GM19372 (cell line): ENCODE data around the gene RTKN2.
A peak's percentile ranks its signal among the peaks of the same experiment; 100 is the strongest.

Experiments used
- ATAC-seq: cut with Tn5 transposase; IDR thresholded peaks from one replicate; pipeline ENCODE4 v1.9.1; 2021; ENCODE audit warnings: mild to moderate bottlenecking, low read depth, moderate library complexity; ENCODE audit not compliant: unreplicated experiment

Gene RTKN2

DNA sequence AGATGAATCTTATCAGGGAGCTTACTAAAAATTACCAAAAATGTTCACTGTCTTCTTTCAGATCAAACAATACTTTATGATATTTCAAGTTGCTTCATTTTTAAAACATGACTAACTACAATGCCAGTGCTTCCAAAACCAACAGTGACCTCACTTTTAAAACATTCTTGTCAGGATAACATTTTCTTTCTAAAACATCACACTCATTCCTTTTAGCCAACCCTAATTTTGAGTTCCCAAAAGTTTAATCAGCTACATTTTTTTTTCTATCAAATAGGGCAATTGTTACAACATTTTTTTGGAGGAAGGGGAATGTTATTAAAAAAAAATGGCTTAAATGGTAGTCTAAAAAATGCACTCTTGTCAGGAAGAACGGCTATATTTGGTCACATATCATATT is 37.3 kb downstream of the RTKN2 start:
- ATAC-seq, result no peak

DNA sequence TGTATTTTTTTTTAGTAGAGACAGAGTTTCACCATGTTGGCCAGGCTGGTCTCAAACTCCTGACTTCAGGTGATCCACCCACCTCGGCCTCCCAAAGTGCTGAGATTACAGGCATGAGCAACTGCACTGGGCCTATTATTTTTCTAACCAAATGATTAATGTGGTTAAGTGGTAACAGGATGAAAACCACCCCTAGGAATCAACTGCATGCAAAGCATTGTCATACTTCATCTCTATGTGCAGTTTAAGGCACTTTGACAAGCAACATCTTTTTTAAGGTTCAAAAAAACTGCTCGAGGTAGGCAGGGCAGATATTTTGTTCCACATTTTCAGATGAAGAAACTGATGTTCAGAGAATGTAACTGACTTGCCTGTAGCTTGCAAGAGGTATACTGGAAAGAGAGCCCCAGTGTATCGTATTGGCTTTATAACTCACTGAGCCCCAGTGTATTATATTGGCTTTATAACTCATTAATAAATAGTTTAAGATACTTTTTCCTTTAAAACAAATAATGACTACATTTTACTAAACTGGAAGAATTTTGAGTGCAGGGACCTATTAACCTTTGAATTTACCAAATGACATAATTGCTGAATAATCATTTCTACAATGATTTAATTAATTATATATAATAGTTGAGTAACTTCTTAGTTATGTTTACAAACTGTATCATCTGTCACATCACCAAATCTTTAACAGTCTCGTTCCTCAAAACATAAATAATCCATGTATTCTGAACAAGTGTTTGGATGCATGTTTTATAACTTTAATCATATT is 38.1 kb downstream of the RTKN2 start:
- ATAC-seq, result no peak

DNA sequence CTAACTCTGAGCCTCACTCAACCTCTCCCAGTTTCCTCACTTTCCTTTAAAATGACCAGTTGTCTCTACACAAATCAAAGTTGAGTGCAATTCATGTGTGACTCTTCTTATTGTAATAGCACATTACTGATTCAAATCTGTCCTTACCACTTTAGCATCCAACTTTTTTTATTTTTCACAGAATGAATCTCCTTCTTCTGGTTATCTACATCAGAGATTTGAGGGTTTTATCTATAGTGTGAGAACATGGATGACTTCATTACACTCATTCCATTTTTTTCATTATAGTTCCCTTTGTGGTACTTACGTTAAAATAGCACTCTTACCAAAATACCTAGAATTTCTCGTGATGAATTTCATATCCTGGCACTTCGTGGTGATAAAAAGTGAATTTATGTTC is 43.3 kb downstream of the RTKN2 start:
- ATAC-seq, result no peak

DNA sequence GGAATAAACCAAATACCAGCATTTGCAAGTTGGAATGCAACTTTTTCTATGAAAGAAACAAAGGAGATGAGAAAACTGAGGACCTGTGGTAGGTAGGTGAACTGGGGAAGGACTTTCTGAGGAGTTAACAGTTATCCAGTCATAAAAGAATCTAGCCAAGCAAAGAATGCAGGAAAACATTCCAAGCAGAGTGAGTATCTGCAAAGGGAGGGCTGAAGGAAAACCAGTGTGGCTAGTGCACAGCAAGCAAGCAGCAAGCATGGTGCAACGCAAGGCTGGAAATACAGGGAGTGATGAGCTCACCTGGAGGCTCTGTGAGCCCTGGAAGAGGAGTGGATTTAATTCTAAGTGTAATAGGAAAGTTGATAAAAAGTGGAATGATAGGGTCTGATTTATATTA is 44.0 kb downstream of the RTKN2 start:
- no peak for ATAC-seq

DNA sequence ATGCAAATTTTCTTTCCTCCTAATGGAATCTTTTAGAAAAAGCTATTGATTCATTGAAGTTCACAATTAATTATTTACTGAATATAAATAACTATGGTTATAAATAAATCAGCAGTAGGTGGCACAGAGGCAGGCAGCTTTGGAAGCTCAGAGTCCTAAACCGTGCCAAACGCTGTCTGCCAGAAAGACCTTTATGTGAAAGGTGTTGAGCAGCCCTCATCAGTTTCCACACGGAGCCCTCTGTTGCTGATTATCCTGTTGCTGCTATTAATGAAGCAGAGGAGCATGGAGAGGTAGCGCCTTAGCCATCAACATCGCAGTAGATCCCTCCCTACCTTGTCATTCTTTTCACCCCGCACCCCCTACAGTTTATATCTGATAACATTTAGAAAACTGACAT is 51.0 kb downstream of the RTKN2 start:
- ATAC-seq, result no peak

DNA sequence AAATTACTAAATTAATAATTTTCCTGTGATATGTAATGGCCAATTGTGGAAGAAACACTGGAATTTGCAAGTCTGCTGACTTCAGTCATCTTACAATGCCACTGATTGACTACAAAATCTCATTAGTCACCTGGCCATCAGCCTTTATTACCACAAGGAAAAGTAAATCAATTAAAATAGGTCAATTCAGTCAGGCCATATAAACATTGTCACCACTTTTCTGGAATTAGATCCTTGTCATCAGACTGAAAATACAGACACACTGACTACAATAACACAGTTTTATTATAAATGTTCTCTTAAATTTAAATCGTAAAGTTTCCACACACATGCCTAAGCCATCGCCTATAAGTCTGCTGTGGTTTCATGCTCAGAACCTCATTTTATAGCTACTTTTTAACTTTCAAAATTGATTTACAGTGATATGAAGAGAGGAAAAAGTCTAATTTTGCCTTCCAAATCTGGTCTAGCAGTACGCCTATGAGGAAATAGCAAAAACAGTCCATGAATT is 54.2 kb downstream of the RTKN2 start:
- ATAC-seq, result no peak

DNA sequence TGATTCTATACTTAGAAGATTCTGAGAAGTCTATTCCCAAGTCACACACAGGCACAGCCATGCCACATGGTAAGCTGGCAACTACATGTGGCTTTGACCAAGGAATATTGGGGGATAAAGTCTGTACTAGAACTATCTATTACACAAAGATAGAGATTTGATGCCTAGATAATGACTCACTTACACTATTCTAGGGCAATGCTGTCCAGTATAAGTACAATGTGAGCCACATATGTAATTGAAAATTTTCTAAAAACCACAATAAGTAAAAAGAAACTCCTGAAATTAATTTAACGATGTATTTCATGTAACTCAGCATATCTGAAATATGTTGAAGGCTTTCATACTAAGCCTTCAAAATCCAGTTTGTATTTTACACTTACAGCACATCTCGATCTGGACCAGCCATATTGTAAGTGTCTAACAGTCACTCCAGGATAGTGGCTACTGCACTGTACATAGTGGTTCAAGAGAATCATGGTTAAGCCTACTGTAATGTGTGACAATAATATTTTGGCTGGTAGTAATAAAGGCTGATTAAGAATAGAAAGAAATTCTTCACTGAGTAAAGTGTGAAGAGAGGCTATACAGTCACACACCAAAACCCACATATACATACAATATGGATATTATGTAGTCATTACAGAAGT is 62.8 kb downstream of the RTKN2 start:
- ATAC-seq, result no peak

DNA sequence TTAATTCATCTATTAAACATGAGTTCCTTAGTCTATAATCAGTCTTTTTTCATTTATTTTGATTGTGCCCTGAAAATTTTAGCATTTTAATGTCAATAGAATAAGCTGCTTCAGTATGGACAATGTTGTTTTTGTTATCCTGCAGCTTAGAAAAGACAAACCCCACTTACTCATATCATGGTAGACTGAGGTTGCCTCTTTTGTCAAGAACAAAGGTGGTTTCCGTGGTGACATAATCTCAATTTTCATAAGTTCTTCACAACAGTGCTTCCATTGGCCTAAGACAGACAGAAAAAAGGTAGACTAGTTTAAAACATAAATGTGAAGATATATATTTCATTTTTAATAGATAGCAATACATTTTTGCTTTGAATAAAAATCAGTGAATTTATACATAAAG is 69.1 kb downstream of the RTKN2 start:
- ATAC-seq, result no peak

DNA sequence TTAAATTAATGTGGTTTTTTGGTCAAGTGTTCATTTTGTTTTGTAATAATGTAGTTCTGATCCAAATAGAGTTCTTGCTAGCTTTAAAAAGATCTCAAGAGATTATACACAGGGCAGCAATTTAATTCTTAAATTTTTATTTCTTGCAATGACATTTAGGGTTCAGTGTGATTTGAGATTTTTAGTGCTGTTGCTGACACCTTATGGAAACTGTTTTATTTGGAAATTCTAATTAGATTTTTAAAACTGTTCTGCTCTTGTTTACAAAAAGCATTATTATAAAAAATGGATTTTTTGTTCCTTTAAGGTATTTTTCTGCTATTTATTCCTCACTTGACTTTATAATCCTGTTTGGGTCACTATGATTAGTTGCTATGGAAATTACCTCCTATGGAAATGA is 72.1 kb downstream of the RTKN2 start:
- no peak for ATAC-seq

DNA sequence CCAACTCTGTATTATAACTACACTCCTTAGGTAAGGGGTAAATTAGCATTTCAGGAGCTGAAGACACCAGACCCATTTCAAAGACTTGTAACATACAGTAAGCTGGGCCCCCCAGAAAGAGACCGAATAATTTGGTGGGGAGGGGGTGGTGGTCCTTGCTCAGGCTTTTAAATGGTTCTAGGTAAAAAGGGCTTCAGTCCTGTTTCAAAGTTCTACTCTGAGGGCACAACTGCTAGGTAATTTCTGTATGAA is 73.0 kb downstream of the RTKN2 start:
- ATAC-seq, result no peak

DNA sequence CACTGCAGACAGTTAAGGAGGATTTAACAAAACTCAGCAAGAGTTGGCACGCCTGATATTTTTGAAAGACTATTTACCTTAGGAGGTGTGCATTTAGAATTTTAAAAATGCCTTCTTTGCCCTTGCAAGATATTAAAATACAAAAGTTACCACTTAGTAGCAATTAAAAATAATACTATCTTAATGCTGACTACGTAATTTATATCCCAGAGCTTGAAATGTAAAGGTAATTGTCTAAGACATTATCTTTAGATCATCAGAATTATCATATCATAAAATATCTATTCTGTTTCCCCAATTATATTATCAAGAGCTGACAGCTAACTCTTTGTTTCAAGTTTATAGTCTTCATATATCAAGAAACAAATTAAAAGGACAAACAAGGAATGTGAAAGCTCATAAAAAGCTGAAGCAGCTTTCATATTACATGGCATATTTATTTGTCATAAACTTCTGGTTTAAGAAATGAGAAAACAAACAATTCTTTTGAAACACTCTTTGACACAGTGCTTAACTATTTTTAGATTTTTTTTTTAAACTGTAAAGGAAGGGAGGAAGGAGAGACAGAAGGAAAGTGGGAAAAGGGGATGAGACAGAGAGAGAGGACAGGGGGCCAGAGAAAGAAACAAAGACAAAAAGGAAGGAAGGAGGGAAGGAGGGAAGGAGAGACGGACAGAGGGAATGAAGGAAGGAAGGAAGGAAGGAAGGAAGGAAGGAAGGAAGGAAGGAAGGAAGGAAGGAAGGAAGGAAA is 73.5 kb downstream of the RTKN2 start:
- no peak for ATAC-seq

DNA sequence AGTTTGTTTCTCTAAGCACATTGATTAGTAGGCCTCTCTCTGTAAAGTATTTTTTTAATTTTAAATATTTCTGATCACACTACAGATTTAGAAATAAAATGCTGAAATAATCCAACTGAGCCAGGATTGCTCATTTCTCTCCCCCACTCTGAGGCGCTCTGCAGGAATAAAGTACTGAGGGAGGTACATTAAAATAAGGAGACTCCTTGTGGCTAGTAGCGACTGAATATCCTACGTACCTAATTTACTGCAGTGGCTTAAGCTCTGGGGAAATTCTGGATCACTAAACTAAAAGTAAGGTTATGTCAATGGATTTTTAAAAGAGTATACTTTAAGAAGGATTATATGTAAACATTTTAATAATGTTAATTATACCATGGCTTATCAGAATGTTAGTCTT is 75.2 kb downstream of the RTKN2 start:
- ATAC-seq, result no peak

DNA sequence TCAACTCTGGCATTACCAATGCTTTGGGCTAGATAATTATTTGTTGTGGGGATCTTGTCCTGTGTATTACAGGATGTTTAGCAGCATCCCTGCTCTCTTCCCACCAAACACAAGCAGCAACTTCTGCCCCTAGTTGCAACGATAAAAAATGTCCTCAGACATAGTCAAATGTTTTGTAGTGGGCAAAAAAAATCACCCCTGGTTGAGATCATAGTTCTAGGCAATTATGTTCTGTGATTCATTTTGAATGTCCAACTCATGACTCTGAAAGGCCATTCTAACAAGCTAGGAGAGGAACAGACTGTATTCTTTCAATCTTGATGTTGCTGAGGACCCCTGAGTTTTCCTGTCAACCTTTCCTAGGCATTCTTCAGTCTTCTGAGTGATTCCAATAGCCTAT is 79.5 kb downstream of the RTKN2 start:
- no peak for ATAC-seq

DNA sequence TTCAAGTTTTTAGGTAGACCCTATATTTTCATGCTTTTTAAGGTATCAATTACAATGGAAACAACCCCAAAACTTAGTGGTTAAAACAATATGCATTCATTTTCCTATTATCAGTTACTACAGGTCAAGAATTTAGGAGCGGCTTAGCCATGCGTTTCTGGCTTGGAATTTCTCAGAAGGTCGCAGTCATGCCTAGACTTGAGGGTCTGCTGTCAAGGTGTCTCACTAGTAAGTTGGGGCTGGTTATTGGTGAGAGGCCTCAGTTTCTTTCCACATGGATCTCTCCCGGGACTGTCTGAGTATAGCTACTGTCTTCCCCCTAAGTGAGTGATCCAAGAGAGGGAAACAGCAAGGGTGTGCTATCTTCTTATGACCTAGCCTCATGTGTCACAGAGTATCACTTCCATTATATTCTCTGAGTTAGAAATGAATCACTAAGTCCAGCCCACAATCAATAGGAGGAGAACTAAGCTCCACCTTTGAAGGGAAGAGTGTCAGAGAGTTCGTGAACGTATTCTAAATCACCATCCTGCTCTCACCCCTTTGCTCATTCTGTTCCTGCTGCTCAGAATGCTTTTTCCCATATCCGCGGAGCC is 80.5 kb downstream of the RTKN2 start:
- no peak for ATAC-seq

DNA sequence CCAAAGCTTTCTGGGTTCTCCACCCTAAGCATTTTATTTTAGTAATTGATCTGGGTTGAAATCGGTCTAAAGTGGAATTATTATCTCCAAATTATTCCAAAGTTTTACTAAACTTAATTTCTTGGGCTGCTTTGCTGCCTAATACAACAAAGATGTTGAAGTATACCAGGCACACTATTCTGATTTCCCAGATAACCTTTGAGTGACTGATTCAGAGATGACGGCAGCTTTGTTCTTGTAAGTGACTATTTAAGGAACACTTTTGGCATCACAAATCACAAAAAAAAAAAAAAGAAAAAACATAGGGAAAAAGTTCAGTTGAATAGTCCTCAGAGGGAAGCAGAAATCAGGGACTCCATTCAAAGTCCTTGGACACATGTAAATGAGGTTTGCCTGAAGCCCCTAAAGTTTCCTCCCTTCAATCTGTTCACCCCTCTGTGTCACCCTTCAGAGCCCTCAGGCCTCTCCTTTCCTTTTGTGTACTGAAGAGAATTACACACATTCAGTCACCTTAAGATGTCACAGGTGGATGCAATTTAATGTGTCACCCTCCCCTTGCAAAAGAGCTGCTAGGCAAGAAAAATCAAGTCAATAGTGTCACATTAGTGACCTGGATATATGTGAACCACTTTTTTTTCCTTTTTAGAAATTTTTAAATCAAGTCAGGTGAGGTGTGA is 81.5 kb downstream of the RTKN2 start:
- no peak for ATAC-seq

DNA sequence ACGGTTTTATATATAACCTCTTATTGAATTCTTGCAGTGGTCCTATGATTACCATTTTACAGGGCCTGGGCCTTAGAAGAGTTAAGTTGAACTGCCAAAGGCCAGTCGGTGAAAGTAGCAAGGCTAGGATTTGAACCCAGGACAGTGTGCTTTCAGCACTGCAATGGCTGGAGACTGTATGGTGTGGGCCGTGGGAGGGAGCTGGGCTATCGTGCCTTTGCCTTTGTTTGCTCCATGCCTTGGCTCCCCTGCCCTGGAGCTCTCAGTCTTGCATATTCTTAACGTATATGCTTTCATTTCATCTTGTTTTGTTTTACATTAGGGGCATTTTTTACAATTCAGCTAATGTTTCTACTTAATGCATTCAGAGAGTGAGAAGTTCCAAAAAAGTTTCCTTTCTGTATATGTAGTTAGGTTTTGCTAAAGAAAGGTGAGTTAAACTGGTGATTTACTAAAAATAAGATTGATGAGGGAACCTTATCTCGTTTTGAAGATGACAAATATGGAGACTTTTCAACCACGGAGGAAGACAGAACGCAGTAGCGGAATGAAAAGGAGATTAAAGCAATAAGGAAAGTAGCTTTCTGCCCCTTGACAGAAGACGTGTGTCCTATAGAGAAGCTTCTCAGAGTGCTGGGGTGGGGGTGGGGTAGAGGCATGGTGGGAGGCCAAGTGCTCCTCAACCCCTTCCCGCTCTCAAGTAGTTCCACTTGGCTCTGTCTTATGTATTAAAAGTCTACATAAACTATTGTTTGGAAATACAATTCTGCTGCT is 82.5 kb downstream of the RTKN2 start:
- no peak for ATAC-seq

DNA sequence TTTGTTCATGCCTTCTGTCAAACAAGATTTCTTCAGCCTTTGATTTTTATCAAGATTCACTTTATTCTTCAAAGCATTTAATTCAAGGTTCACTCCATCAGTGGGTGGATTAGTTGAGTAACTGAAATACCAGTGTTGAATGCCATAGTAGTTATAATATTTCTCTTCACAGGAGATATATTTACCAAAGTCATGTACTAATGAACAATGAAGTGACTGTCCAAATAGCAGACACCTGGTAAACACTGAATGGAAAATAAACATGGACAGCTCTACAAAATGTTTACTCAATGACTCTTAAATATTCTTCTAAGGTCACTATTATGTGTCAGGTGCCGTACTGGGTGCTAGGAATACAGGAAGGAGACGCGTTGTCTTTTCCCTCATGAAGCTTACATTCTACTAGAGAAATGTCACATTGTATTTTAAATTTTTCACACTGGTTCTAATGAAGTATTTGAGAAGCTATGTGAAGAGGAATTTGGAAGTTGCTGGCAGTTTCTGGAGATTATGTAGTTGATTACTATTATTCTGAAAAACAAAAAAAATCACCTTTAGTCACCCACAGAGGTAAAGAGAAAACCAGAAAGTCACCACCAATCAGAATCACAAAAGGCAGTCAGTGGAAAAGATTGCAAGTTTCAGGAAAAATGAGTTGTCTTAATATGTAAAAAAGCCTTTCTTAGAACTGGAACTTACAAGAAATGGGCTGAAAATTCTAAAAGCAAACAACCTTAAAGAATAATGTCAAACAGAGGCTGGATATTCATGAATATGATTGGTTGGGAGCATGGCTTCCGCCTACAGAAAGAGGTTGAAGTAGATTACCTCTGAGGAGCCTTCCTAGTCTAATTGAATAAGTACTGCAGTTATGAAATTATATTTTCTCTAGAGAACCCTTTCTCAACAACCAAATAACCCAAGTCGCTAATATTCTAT is 84.5 kb downstream of the RTKN2 start:
- ATAC-seq, result no peak

DNA sequence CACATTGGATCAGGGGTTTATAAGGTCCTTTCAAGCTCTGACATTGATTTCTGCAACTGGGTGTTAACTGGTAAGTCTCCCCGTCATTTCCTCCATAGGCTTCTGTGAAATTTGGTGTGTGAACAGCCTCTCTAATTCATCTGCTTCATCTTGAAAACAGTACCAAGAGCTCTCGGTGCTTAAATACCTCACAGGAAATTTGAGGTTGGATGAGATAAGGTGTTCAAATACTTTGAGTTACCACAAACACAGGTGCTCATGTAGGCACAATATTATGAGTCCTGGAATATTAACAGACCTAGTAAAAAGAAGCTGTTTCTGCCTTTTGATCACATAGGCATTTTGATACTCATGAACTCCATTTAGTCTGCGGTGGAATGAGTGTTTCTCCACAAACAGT is 85.2 kb downstream of the RTKN2 start:
- ATAC-seq, result peak; percentile 70

DNA sequence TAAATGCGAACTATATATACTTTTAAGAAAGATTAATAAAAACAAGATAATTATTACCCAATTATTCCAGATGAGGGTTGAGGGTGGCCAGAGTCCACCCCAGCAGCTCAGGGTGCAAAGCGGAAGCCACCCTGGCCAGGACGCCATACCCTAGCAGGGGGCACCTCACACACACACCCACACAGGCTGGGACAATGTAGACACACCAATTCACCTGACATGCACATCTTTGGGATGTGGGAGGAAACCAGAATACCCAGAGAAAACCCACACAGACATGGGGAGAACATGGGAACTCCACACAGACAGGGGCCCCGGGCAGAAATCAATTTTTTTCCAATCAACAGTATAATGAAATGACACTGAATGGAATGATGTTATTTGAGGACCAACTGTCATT is 86.0 kb downstream of the RTKN2 start:
- ATAC-seq, result no peak
